Activated CD4-positive, alpha-beta memory T cell treated with anti-CD3 and anti-CD28 coated beads for 36 hours (primary cell): ENCODE results near the gene APBA2. TPM values are rescaled to one million over a fixed set of nuclear protein-coding genes. Genes with fewer than 3 reads are reported as not detected.
A peak's percentile ranks its signal among the peaks of the same experiment; 100 is the strongest.

ENCODE experiments used
- CTCF ChIA-PET: fragments of 350-600 bp; sonication (Branson Sonifier 250); formaldehyde crosslinking; loops from one replicate; lab custom pipeline; 2021; ENCODE audit warnings: antibody characterized with exemption, inconsistent platforms; lab: Charles Lee
- POLR2A ChIA-PET: fragments of 350-600 bp; sonication (Branson Sonifier 250); formaldehyde crosslinking; loops from one replicate; lab custom pipeline; 2021; ENCODE audit warnings: antibody characterized with exemption; lab: Charles Lee
- DNase-seq: peaks from one replicate; pipeline ENCODE4 v3.0.0-alpha.2; 2020
- H3K27ac Mint-ChIP-seq: one replicate; pipeline ENCODE4 v1.8.0; 2021; ENCODE audit warnings: mixed read lengths
- H3K27me3 Mint-ChIP-seq: one replicate; pipeline ENCODE4 v1.8.0; 2021; ENCODE audit warnings: mixed read lengths
- H3K36me3 Mint-ChIP-seq: one replicate; pipeline ENCODE4 v1.8.0; 2021; ENCODE audit warnings: mixed read lengths
- H3K4me1 Mint-ChIP-seq: one replicate; pipeline ENCODE4 v1.8.0; 2021; ENCODE audit warnings: low read depth, mixed read lengths
- H3K4me3 Mint-ChIP-seq: one replicate; pipeline ENCODE4 v1.8.0; 2021; ENCODE audit warnings: mild to moderate bottlenecking, mixed read lengths
- H3K9me3 Mint-ChIP-seq: one replicate; pipeline ENCODE4 v1.8.0; 2021; ENCODE audit warnings: mixed read lengths
- intact Hi-C: fragments of 100-400 bp; cut with micrococcal nuclease; formaldehyde crosslinking; loops from one replicate; pipeline ENCODE4 v1.15.1; 2023
- total RNA-seq, 2 experiments: library from RNA; stranded (reverse); gene quantifications; one replicate each; pipeline ENCODE4 v1.2.3, GENCODE V29; 2021

Gene APBA2
- total RNA-seq, 2 experiments from 2014 or later: 6.4 to 8.9 TPM

- intact Hi-C loops: loop anchor here (5.0 kb wide), 1 partner anchor 107 kb away; no protein-coding TSS in a partner anchor
- ChIA-PET POLR2A (no interaction called here), CTCF (interaction anchor here (1.1 kb wide), 2 partner anchors 117 to 118 kb away, joined by 3 read pairs; no protein-coding TSS in a partner anchor)
- H3K9me3 Mint-ChIP-seq: peaks cover 7% of the 10 kb centered on the region
- H3K27me3 Mint-ChIP-seq: no peaks in the 10 kb centered on the region
- peaks cover 11% of the 10 kb centered on the region for H3K4me1 Mint-ChIP-seq
- DNase-seq: no peak
- no peak overlapping the region for H3K27ac Mint-ChIP-seq
- no peak overlapping the region for H3K4me3 Mint-ChIP-seq
- H3K36me3 Mint-ChIP-seq: no peaks in the 10 kb centered on the region
Measured at GRCh38 chr15:28985316-28985645, 99.5 kb downstream of the APBA2 start.

DNA sequence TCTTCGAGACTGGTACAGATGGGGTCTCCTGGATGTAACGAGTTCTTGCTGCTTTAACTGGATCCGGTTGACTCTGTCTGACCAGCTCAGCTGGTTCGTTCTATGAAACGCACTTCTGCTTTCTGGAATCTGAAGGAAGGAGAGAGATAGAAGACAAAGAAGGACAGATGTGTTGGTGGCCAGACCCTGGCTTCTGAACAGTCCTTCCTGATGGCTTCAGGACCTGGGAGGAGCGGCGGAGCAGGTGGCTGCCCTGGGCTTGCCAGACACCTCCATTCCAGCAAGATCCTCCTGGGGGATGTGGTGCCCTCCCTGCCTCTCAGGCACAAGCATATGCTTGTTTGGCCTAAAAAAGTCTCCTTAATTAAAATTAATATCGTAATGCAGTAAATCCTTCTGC is 99.9 kb downstream of the APBA2 start:
- intact Hi-C loops: loop anchor here (5.0 kb wide), 1 partner anchor 107 kb away; no protein-coding TSS in a partner anchor
- CTCF ChIA-PET: no interaction called here
- no peak for DNase-seq
- POLR2A ChIA-PET: no interaction called here
- Mint-ChIP-seq H3K27me3 (no peaks in the 10 kb centered on the region), H3K4me3 (no peak overlapping the region), H3K27ac (no peak overlapping the region), H3K9me3 (peaks cover 7% of the 10 kb centered on the region), H3K4me1 (peaks cover 11% of the 10 kb centered on the region), H3K36me3 (no peaks in the 10 kb centered on the region)

GRCh38 chr15:28986108-28986507 is 100.3 kb downstream of the APBA2 start:
- intact Hi-C loops: loop anchor here (5.0 kb wide), 1 partner anchor 106 kb away; no protein-coding TSS in a partner anchor
- Mint-ChIP-seq H3K36me3 (no peaks in the 10 kb centered on the region), H3K4me1 (peaks cover 11% of the 10 kb centered on the region), H3K27me3 (no peaks in the 10 kb centered on the region), H3K27ac (no peak overlapping the region), H3K4me3 (no peak overlapping the region), H3K9me3 (peaks cover 7% of the 10 kb centered on the region)
- DNase-seq: no peak
- CTCF ChIA-PET: no interaction called here
- POLR2A ChIA-PET: no interaction called here

DNA sequence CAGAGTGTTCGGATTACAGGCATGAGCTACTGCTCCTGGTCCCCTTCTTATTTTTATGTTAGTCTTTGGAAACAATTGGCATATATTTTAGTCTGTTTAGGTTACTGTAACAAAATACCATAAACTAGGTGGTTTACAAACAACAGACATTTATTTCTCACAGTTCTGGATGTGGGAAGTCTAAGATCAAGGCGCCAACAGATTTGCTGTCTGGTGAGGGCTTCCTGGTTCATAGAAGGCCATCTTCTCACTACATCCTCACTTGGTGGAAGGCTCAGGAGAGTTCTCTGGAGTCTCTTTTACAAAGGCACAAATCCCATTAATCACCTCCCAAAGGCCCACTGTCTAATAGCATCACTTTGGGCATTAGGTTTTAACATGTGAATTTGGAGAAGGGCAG is 101.0 kb downstream of the APBA2 start:
- intact Hi-C loops: loop anchor here (5.0 kb wide), 1 partner anchor 106 kb away; no protein-coding TSS in a partner anchor
- no peak overlapping the region for H3K27ac Mint-ChIP-seq
- CTCF ChIA-PET: interaction anchor here (1.5 to 1.6 kb wide), 2 partner anchors 103 to 116 kb away, joined by 3 to 6 read pairs; no protein-coding TSS in a partner anchor
- POLR2A ChIA-PET: no interaction called here
- no peak for DNase-seq
- H3K27me3 Mint-ChIP-seq: no peaks in the 10 kb centered on the region
- H3K9me3 Mint-ChIP-seq: peaks cover 7% of the 10 kb centered on the region
- no peak overlapping the region for H3K4me3 Mint-ChIP-seq
- H3K36me3 Mint-ChIP-seq: no peaks in the 10 kb centered on the region
- H3K4me1 Mint-ChIP-seq: peaks cover 11% of the 10 kb centered on the region

GRCh38 chr15:28987337-28987736 is 101.6 kb downstream of the APBA2 start:
- no peaks in the 10 kb centered on the region for H3K36me3 Mint-ChIP-seq
- H3K4me1 Mint-ChIP-seq: peaks cover 11% of the 10 kb centered on the region
- H3K9me3 Mint-ChIP-seq: peaks cover 7% of the 10 kb centered on the region
- H3K27me3 Mint-ChIP-seq: no peaks in the 10 kb centered on the region
- ChIA-PET CTCF (interaction anchor here (1.5 to 1.6 kb wide), 2 partner anchors 103 to 115 kb away, joined by 3 to 6 read pairs; no protein-coding TSS in a partner anchor), POLR2A (no interaction called here)
- no peak overlapping the region for H3K4me3 Mint-ChIP-seq
- intact Hi-C loops: loop anchor here (5.0 kb wide), 1 partner anchor 105 kb away; no protein-coding TSS in a partner anchor
- peak; percentile 29 for DNase-seq
- no peak overlapping the region for H3K27ac Mint-ChIP-seq

DNA sequence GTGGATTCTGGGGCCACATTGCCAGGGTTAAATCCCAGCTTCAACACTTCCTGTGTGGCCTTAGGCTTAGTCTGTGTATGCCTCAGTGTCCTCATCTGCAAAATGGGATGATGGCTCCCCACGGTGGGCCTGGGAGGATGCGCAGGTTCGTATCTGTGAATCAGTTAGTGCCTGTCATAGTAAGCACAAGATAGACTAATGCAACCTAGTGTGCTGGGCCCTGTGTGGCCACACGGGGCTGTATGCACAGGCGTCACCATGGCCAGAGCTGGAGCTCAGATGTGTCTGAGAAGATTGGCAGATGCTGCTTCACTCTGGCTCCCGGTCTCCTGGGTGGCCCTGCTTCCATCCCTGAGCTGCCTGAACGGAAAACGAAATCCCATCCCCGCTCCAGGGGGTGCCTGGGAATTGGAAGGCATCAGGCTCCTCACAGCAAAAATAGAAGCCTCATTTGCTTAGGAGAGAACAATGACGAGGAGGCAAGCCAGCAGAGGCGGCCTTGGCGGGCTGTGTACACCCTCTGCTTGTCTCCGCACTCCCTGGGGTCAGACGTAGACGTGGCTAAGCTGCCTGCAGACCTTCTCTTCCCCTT is 103.6 kb downstream of the APBA2 start:
- intact Hi-C loops: loop anchor here (5.0 kb wide), 1 partner anchor 103 kb away; no protein-coding TSS in a partner anchor
- no peak overlapping the region for H3K27ac Mint-ChIP-seq
- H3K36me3 Mint-ChIP-seq: no peaks in the 10 kb centered on the region
- peaks cover 16% of the 10 kb centered on the region for H3K4me1 Mint-ChIP-seq
- H3K4me3 Mint-ChIP-seq: no peak overlapping the region
- ChIA-PET CTCF (interaction anchor here (2.3 kb wide), 1 partner anchor 113 kb away, joined by 7 read pairs; no protein-coding TSS in a partner anchor), POLR2A (no interaction called here)
- H3K9me3 Mint-ChIP-seq: peaks cover 7% of the 10 kb centered on the region
- H3K27me3 Mint-ChIP-seq: no peaks in the 10 kb centered on the region
- peak; percentile 42 for DNase-seq

DNA sequence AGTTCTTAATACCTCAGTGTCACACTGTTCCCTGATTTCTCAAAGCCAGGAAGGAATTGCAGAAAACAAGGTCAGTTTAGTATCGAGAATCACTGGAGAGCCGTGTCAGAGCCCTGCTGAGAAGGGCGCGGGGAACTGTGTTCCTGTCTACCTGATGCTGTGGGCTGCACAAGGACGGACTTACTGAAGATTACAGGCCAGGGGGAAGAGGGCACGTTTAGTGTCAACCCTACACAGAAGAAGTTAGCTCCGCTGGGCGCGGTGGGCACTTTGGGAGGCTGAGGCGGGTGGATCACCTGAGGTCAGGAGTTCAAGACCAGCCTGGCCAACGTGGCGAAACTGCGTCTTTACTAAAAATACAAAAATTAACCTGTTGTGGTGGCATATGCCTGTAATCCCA is 104.1 kb downstream of the APBA2 start:
- intact Hi-C loops: loop anchor here (5.0 kb wide), 1 partner anchor 102 kb away; no protein-coding TSS in a partner anchor
- no peak for DNase-seq
- H3K27me3 Mint-ChIP-seq: no peaks in the 10 kb centered on the region
- peaks cover 16% of the 10 kb centered on the region for H3K4me1 Mint-ChIP-seq
- H3K9me3 Mint-ChIP-seq: peaks cover 7% of the 10 kb centered on the region
- ChIA-PET CTCF (interaction anchor here (1.4 to 2.3 kb wide), 2 partner anchors 100 to 112 kb away, joined by 7 read pairs; no protein-coding TSS in a partner anchor), POLR2A (no interaction called here)
- H3K4me3 Mint-ChIP-seq: no peak overlapping the region
- no peak overlapping the region for H3K27ac Mint-ChIP-seq
- no peaks in the 10 kb centered on the region for H3K36me3 Mint-ChIP-seq

- no peaks in the 10 kb centered on the region for H3K27me3 Mint-ChIP-seq
- ChIA-PET POLR2A (no interaction called here), CTCF (interaction anchor here (1.4 to 2.3 kb wide), 2 partner anchors 100 to 112 kb away, joined by 7 read pairs; no protein-coding TSS in a partner anchor)
- peaks cover 12% of the 10 kb centered on the region for H3K4me1 Mint-ChIP-seq
- peaks cover 7% of the 10 kb centered on the region for H3K9me3 Mint-ChIP-seq
- no peak overlapping the region for H3K27ac Mint-ChIP-seq
- no peak for DNase-seq
- H3K4me3 Mint-ChIP-seq: no peak overlapping the region
- intact Hi-C loops: no loop called here
- no peaks in the 10 kb centered on the region for H3K36me3 Mint-ChIP-seq
Measured at GRCh38 chr15:28990390-28990789, 104.6 kb downstream of the APBA2 start.

DNA sequence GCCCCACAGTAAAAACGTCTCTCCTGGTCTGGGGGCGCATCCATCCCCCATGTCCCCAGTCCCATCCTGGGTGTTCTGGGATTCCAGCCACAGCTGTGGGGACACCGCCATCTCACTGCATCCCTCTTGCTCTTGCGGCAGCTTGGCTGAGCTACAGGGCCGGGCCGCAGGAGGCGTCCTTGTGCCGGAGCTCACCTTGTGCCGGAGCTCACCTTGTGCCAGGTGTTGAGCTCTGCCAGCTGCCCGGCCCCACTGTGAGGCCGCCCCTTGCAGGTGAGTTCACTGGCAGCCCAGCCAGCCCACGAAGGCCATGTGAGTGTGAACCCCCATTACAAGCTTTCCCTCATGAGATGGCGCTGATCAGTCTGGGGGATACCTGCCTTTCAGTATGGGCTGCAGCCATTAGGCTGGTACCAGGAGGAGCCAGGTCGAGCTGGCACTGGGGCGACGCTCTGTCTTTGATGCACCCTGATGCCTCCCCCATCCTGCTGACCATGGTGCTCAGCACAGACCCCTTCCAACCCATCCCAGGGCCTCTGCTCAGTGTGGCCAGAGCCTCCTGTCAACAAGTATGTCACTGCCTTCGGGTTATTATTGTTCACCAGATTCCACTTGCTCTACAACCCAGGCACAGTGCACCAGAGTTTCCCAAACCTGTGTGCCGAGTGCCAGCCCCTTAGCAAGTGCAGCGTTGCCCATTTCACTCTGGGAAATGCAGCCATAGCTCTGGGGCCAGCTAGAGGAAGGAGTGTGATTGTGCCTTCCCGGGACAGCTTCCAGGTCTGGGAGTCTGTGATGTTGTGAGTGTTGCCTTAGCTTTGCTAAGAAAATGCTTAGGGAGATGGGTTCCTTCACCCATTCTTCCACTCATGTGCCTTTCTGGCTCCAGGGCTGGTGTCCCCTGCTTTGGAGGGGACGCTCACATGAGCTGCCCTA is 105.7 kb downstream of the APBA2 start:
- no peak overlapping the region for H3K4me3 Mint-ChIP-seq
- no peak overlapping the region for H3K27ac Mint-ChIP-seq
- H3K27me3 Mint-ChIP-seq: no peaks in the 10 kb centered on the region
- ChIA-PET CTCF (interaction anchor here (1.4 to 2.3 kb wide), 2 partner anchors 99 to 111 kb away, joined by 7 read pairs; no protein-coding TSS in a partner anchor), POLR2A (no interaction called here)
- intact Hi-C loops: no loop called here
- peaks cover 7% of the 10 kb centered on the region for H3K9me3 Mint-ChIP-seq
- H3K4me1 Mint-ChIP-seq: peaks cover 5% of the 10 kb centered on the region
- no peaks in the 10 kb centered on the region for H3K36me3 Mint-ChIP-seq
- no peak for DNase-seq

DNA sequence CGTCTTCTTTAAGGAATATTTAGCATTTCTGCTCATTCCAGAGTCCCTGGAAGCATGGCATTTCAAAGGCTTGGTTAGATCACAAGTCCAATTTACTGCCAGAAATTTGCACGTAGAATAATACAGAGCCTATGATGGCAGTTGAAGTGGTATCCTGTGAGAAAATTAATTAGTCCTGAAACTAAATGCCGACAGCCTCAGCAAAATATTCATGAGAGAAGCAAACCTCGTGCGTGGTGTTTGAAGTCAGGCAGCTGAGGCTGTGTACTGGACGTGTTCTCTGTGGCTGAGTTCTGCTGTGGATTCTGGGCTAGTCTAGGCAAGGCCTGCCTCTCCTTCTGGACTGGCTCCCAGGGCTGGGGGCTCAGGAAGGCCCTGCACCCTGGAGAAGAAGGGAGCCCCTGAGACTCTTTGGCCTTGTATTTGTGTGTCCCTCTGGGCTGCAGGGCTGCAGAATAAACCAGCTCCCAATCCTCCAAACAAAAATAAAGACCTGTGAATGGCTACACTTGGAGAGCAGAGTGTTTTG is 106.6 kb downstream of the APBA2 start:
- peaks cover 1% of the 10 kb centered on the region for H3K9me3 Mint-ChIP-seq
- ChIA-PET POLR2A (no interaction called here), CTCF (no interaction called here)
- H3K36me3 Mint-ChIP-seq: no peaks in the 10 kb centered on the region
- no peaks in the 10 kb centered on the region for H3K27me3 Mint-ChIP-seq
- no peak overlapping the region for H3K27ac Mint-ChIP-seq
- DNase-seq: no peak
- peaks cover 5% of the 10 kb centered on the region for H3K4me1 Mint-ChIP-seq
- intact Hi-C loops: no loop called here
- no peak overlapping the region for H3K4me3 Mint-ChIP-seq

DNA sequence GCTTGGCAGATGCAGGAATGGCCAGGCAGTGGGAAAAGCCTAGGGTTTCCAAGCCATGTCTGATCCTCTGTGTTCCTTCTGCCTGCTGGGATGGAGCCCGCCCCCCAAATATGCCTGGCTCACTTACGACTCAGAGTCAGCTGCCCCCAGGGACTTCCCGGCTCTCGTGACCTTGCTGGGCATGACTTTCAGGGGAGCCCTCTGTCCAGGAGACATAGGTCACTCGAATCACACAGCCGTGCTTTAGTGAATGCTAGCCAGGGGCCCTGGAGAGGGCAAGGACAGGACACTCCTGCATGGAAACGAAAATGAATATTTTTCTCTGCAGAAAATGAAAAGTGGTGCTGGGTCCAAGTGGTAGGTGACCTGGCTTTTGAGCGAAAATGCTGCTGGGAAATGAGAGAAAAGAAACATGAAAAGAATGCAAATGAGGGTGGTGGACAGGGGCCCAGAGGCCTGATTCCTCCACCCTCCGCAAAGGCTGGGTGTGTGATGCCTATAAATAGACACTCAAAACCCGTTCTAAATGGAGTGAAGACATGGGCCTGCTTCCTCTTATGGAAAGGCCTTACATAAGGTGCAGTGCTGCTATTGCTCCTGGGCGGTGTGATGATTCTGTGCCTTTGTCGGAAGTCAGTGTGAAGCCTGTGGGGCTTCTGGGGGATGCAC is 107.4 kb downstream of the APBA2 start:
- Mint-ChIP-seq H3K4me1 (peaks cover 5% of the 10 kb centered on the region), H3K27me3 (no peaks in the 10 kb centered on the region), H3K27ac (no peak overlapping the region), H3K36me3 (peaks cover under 1% of the 10 kb centered on the region), H3K4me3 (no peak overlapping the region), H3K9me3 (no peaks in the 10 kb centered on the region)
- ChIA-PET POLR2A (no interaction called here), CTCF (interaction anchor here (1.5 kb wide), 1 partner anchor 97 kb away, joined by 4 read pairs; no protein-coding TSS in a partner anchor)
- DNase-seq: no peak
- intact Hi-C loops: no loop called here
